Activated CD4-positive, alpha-beta T cell treated with anti-CD3 and anti-CD28 coated beads, Interleukin-2, Interleukin-4, amounts not matched to agents 100 ng/mL and 50 ng/mL, durations not matched to agents 16 hours and 8 hours (primary cell): Measurements from ENCODE around the gene CDK1.

Source experiments
- DNase-seq: peaks from one replicate; pipeline ENCODE4 v3.0.0-alpha.2; 2020; ENCODE audit warnings: low spot score

Gene CDK1

GRCh38 chr10:60778214-60778970, at the start of gene CDK1:
TSS of gene CDK1 (plus strand) at chr10:60778478. CDS start at chr10:60780166, 1,688 bp downstream.
- DNase-seq: peak; percentile 98

- no peak for DNase-seq
Measured at GRCh38 chr10:60729106-60729505, 49.2 kb upstream of the CDK1 start.

- peak; percentile 50 for DNase-seq
Measured at GRCh38 chr10:60731134-60731885, 47.0 kb upstream of the CDK1 start.

GRCh38 chr10:60732198-60732806, 46.0 kb upstream of the CDK1 start:
- DNase-seq: no peak

GRCh38 chr10:60732807-60733516, 45.3 kb upstream of the CDK1 start:
- no peak for DNase-seq

GRCh38 chr10:60733517-60733822, 44.8 kb upstream of the CDK1 start:
- no peak for DNase-seq

- DNase-seq: no peak
Measured at GRCh38 chr10:60733826-60734225, 44.5 kb upstream of the CDK1 start.

- DNase-seq: no peak
Measured at GRCh38 chr10:60734226-60734625, 44.1 kb upstream of the CDK1 start.

GRCh38 chr10:60735244-60735643, 43.0 kb upstream of the CDK1 start:
- DNase-seq: no peak

- DNase-seq: no peak
Measured at GRCh38 chr10:60737242-60737641, 41.0 kb upstream of the CDK1 start.

- DNase-seq: no peak
Measured at GRCh38 chr10:60739558-60739957, 38.7 kb upstream of the CDK1 start.

GRCh38 chr10:60742512-60742911, 35.8 kb upstream of the CDK1 start:
- no peak for DNase-seq

GRCh38 chr10:60747817-60748469, 30.3 kb upstream of the CDK1 start:
- DNase-seq: no peak

GRCh38 chr10:60753152-60753551, 25.1 kb upstream of the CDK1 start:
- no peak for DNase-seq

- DNase-seq: no peak
Measured at GRCh38 chr10:60753817-60754216, 24.5 kb upstream of the CDK1 start.

GRCh38 chr10:60757420-60757895, 20.8 kb upstream of the CDK1 start:
- DNase-seq: no peak

GRCh38 chr10:60759181-60759580, 19.1 kb upstream of the CDK1 start:
- no peak for DNase-seq

GRCh38 chr10:60760711-60761210, 17.5 kb upstream of the CDK1 start:
- no peak for DNase-seq

GRCh38 chr10:60762554-60762953, 15.7 kb upstream of the CDK1 start:
- no peak for DNase-seq

GRCh38 chr10:60767424-60767823, 10.9 kb upstream of the CDK1 start:
- DNase-seq: no peak

- no peak for DNase-seq
Measured at GRCh38 chr10:60769406-60769805, 8.9 kb upstream of the CDK1 start.
